Chondrocyte (in vitro differentiated cells): ENCODE measurements around the gene PCDHB6. TPM values are rescaled to one million over a fixed set of nuclear protein-coding genes. Genes with fewer than 3 reads are reported as not detected.
"Not testable (repeated sequence)": the region's sequence is repeated elsewhere in the genome, so short reads cannot be mapped to it uniquely, and the experiment has no call there.

Experiments
- DNase-seq: peaks from one replicate; pipeline ENCODE4 v3.0.0; 2021; ENCODE audit warnings: mixed read lengths, low spot score
- H3K27ac Mint-ChIP-seq: one replicate; pipeline ENCODE4 v1.8.0; 2021; ENCODE audit warnings: mild to moderate bottlenecking, moderate library complexity, mixed read lengths; ENCODE audit not compliant: unreplicated experiment
- H3K27me3 Mint-ChIP-seq: 2 replicates; pipeline ENCODE4 v1.8.0; 2021; ENCODE audit warnings: low read depth, mixed read lengths
- H3K36me3 Mint-ChIP-seq: 2 replicates; pipeline ENCODE4 v1.8.0; 2021; ENCODE audit warnings: low read depth, mixed read lengths
- H3K4me1 Mint-ChIP-seq: 2 replicates; pipeline ENCODE4 v1.8.0; 2021; ENCODE audit warnings: low read depth, mild to moderate bottlenecking, mixed read lengths
- H3K4me3 Mint-ChIP-seq: one replicate; pipeline ENCODE4 v1.8.0; 2021; ENCODE audit warnings: mild to moderate bottlenecking, moderate library complexity, mixed read lengths; ENCODE audit not compliant: unreplicated experiment
- H3K9me3 Mint-ChIP-seq: 2 replicates; pipeline ENCODE4 v1.8.0; 2021; ENCODE audit warnings: low read depth, mixed read lengths
- CTCF ChIP-seq: fragments of 200-600 bp; sonication (generic); IDR thresholded peaks from 2 replicates; pipeline ENCODE4 v1.5.0; 2021; ENCODE audit warnings: antibody characterized with exemption, mild to moderate bottlenecking, moderate library complexity
- total RNA-seq: library from RNA; stranded (reverse); gene quantifications from 3 replicates; pipeline ENCODE4 v1.2.1, GENCODE V29; 2021

The PCDHB6 gene
- total RNA-seq, 1 donor from 2014 or later = 1.2 TPM

- H3K4me3 Mint-ChIP-seq = peak within 1 kb of the TSS; percentile 55
Observed at GRCh38 chr5:141192110-141192725, 42.4 kb downstream of the PCDHB6 start, which contains the start of gene PCDHB10. Gene PCDHB10 (plus strand): TSS chr5:141192353. CDS start chr5:141192553, 200 bp downstream.

GRCh38 chr5:141194332-141194731, 44.5 kb downstream of the PCDHB6 start:
- H3K4me3 Mint-ChIP-seq, DNase-seq, H3K27ac Mint-ChIP-seq, H3K4me1 Mint-ChIP-seq, H3K27me3 Mint-ChIP-seq: not testable (repeated sequence)
- H3K36me3 Mint-ChIP-seq = peaks cover 22% of the 10 kb centered on the region
- peaks cover 56% of the 10 kb centered on the region for H3K9me3 Mint-ChIP-seq

More at GRCh38 chr5:141192110-141192725, 42.4 kb downstream of the PCDHB6 start, which contains the start of gene PCDHB10:
- no peak within 1 kb of the TSS for H3K27ac Mint-ChIP-seq
- H3K36me3 Mint-ChIP-seq = peaks cover 26% of the 10 kb centered on the region
- no peaks in the 10 kb centered on the region for H3K27me3 Mint-ChIP-seq
- no peak for DNase-seq
- peaks cover 3% of the 10 kb centered on the region for H3K4me1 Mint-ChIP-seq
- H3K9me3 Mint-ChIP-seq = peaks cover 47% of the 10 kb centered on the region
- TF ChIP-seq CTCF = peak; percentile 68

GRCh38 chr5:141196363-141196762, 46.5 kb downstream of the PCDHB6 start:
- H3K4me3 Mint-ChIP-seq = no peak overlapping the region
- H3K36me3 Mint-ChIP-seq = peaks cover 27% of the 10 kb centered on the region

GRCh38 chr5:141199359-141200235, 49.7 kb downstream of the PCDHB6 start, which contains the start of gene PCDHB11:
Gene PCDHB11 (plus strand): TSS chr5:141199627. CDS start chr5:141199775, 148 bp downstream.
- Mint-ChIP-seq H3K36me3 (peaks cover 23% of the 10 kb centered on the region), H3K27me3 (no peaks in the 10 kb centered on the region), H3K27ac (no peak within 1 kb of the TSS), H3K4me3 (no peak within 1 kb of the TSS), H3K4me1 (no peaks in the 10 kb centered on the region), H3K9me3 (peaks cover 62% of the 10 kb centered on the region)
- TF ChIP-seq CTCF = peak; percentile 29
- no peak for DNase-seq

More at GRCh38 chr5:141196363-141196762, 46.5 kb downstream of the PCDHB6 start:
- Mint-ChIP-seq H3K9me3 (peaks cover 70% of the 10 kb centered on the region), H3K27me3 (no peaks in the 10 kb centered on the region), H3K4me1 (peaks cover 3% of the 10 kb centered on the region), H3K27ac (no peak overlapping the region)
- DNase-seq = no peak
- TF ChIP-seq CTCF = no peak

GRCh38 chr5:141201126-141201525, 51.3 kb downstream of the PCDHB6 start:
- not testable (repeated sequence) for H3K4me1 Mint-ChIP-seq, H3K27me3 Mint-ChIP-seq, DNase-seq, H3K27ac Mint-ChIP-seq, H3K4me3 Mint-ChIP-seq
- H3K9me3 Mint-ChIP-seq = peaks cover 66% of the 10 kb centered on the region
- H3K36me3 Mint-ChIP-seq = peaks cover 24% of the 10 kb centered on the region

- H3K9me3 Mint-ChIP-seq = peaks cover 65% of the 10 kb centered on the region
- DNase-seq, H3K4me3 Mint-ChIP-seq, H3K4me1 Mint-ChIP-seq, H3K27ac Mint-ChIP-seq, H3K27me3 Mint-ChIP-seq: not testable (repeated sequence)
- peaks cover 21% of the 10 kb centered on the region for H3K36me3 Mint-ChIP-seq
Observed at GRCh38 chr5:141201646-141202045, 51.8 kb downstream of the PCDHB6 start.

Other genes starting within 250 kb of the PCDHB6 start
- gene PCDHAC1, start 223.8 kb upstream of the PCDHB6 start, total RNA-seq = 5.8 to 7.2 TPM (median 7.1 TPM) in 3 replicates
- 4.9 to 7.1 TPM (median 6.7 TPM) in 3 replicates for gene PCDHAC2, start 183.6 kb upstream of the PCDHB6 start, total RNA-seq
- 0.05 TPM in 1 of 3 replicates, not detected in the others for gene PCDHB1, start 98.7 kb upstream of the PCDHB6 start, total RNA-seq
- gene PCDHB2, start 55.4 kb upstream of the PCDHB6 start, total RNA-seq = 60.5 to 90.1 TPM (median 64.5 TPM) in 3 replicates
- 5.6 to 12.1 TPM (median 5.6 TPM) in 3 replicates for gene PCDHB3, start 49.6 kb upstream of the PCDHB6 start, total RNA-seq
- 2.0 to 5.4 TPM (median 2.0 TPM) in 3 replicates for gene PCDHB4, start 28.2 kb upstream of the PCDHB6 start, total RNA-seq
- 6.6 to 11.4 TPM (median 10.2 TPM) in 3 replicates for gene PCDHB5, start 14.9 kb upstream of the PCDHB6 start, total RNA-seq
- gene PCDHB7, start 22.6 kb downstream of the PCDHB6 start, total RNA-seq = 1.1 to 2.5 TPM (median 1.2 TPM) in 3 replicates
- 1.1 to 3.1 TPM (median 1.7 TPM) in 3 replicates for gene PCDHB8, start 27.7 kb downstream of the PCDHB6 start, total RNA-seq
- gene PCDHB16, start 32.3 kb downstream of the PCDHB6 start, total RNA-seq = 4.3 to 6.1 TPM (median 5.9 TPM) in 3 replicates
- 3.1 to 4.8 TPM (median 3.7 TPM) in 3 replicates for gene PCDHB9, start 37.1 kb downstream of the PCDHB6 start, total RNA-seq
- 3.8 to 5.3 TPM (median 4.3 TPM) in 3 replicates for gene PCDHB10, start 42.3 kb downstream of the PCDHB6 start, total RNA-seq
- 0.90 to 2.4 TPM (median 1.3 TPM) in 3 replicates for gene PCDHB11, start 49.6 kb downstream of the PCDHB6 start, total RNA-seq
- 1.5 to 2.4 TPM (median 1.7 TPM) in 3 replicates for gene PCDHB12, start 58.7 kb downstream of the PCDHB6 start, total RNA-seq
- gene PCDHB13, start 63.9 kb downstream of the PCDHB6 start, total RNA-seq = 2.4 to 2.9 TPM (median 2.9 TPM) in 3 replicates
- 2.7 to 4.9 TPM (median 4.0 TPM) in 3 replicates for gene PCDHB14, start 73.3 kb downstream of the PCDHB6 start, total RNA-seq
- gene PCDHB15, start 95.3 kb downstream of the PCDHB6 start, total RNA-seq = 1.7 to 4.3 TPM (median 1.9 TPM) in 3 replicates
- 0.15 to 0.48 TPM (median 0.41 TPM) in 3 replicates for gene SLC25A2, start 154.0 kb downstream of the PCDHB6 start, total RNA-seq
- 66.4 to 73.3 TPM (median 69.7 TPM) in 3 replicates for gene TAF7, start 170.7 kb downstream of the PCDHB6 start, total RNA-seq
- 0.10 to 0.23 TPM (median 0.15 TPM) in 3 replicates for gene PCDHGA1, start 180.5 kb downstream of the PCDHB6 start, total RNA-seq
- 0.19 to 0.30 TPM (median 0.23 TPM) in 3 replicates for gene PCDHGA2, start 188.7 kb downstream of the PCDHB6 start, total RNA-seq
- gene PCDHGA3, start 193.8 kb downstream of the PCDHB6 start, total RNA-seq = 0.12 to 0.51 TPM (median 0.28 TPM) in 3 replicates
- 2.4 to 2.7 TPM (median 2.7 TPM) in 3 replicates for gene PCDHGB1, start 200.0 kb downstream of the PCDHB6 start, total RNA-seq
- 0.72 to 1.4 TPM (median 0.94 TPM) in 3 replicates for gene PCDHGA4, start 205.0 kb downstream of the PCDHB6 start, total RNA-seq
- gene PCDHGB2, start 209.9 kb downstream of the PCDHB6 start, total RNA-seq = 0.95 to 1.8 TPM (median 1.0 TPM) in 3 replicates
- 0.15 to 0.48 TPM (median 0.27 TPM) in 3 replicates for gene PCDHGA5, start 214.1 kb downstream of the PCDHB6 start, total RNA-seq
- gene PCDHGB3, start 220.2 kb downstream of the PCDHB6 start, total RNA-seq = 0.21 to 0.36 TPM (median 0.30 TPM) in 3 replicates
- 0.38 to 0.65 TPM (median 0.45 TPM) in 3 replicates for gene PCDHGA6, start 223.8 kb downstream of the PCDHB6 start, total RNA-seq
- 0.17 to 0.31 TPM (median 0.28 TPM) in 3 replicates for gene PCDHGA7, start 232.7 kb downstream of the PCDHB6 start, total RNA-seq
- gene PCDHGB4, start 237.6 kb downstream of the PCDHB6 start, total RNA-seq = 12.6 to 14.2 TPM (median 14.2 TPM) in 3 replicates
- 0.47 to 0.59 TPM (median 0.51 TPM) in 3 replicates for gene PCDHGA8, start 242.6 kb downstream of the PCDHB6 start, total RNA-seq
- gene PCDHGB5, start 247.9 kb downstream of the PCDHB6 start, total RNA-seq = 1.0 to 1.6 TPM (median 1.1 TPM) in 3 replicates